ENCODE data around the gene AQP12B.

DNA sequence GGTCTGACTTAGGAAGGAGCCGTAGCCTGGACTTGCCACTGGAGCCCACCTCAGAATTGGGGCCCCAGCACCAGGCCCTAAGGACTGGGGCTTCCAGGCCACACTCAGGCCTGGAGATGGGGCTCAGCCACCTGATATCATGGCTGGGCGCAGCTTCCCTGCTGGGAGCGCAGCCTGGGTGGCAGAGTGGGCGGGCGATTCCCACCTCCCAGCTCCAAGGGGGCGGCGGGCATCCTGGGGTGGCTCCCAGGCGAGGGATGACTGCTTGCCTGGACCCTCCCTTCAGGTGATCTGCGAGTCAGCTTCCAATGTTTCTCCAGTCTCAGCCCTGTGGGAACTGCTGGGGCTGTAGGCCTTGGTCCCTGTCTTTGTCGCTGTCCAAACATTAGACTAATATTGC, 37.3 kb downstream of the AQP12B start:
- TF ChIP-seq POLR2A (IDR thresholded peaks at IDR 0.05; ENCODE audit: control extremely low read depth in 1 of 2, low read depth in 2 of 2, low read length in 2 of 2) (no peak), TAF1 (IDR thresholded peaks at IDR 0.05; ENCODE audit: low read depth, low read length) (no peak), HDAC6 (IDR thresholded peaks at IDR 0.05; ENCODE audit: low read depth, low read length) (no peak), YY1 (IDR thresholded peaks at IDR 0.05; ENCODE audit: low read depth, low read length) (no peak), CHD1 (IDR thresholded peaks at IDR 0.05; ENCODE audit: low read depth, low read length) (no peak), RAD21 (IDR thresholded peaks at IDR 0.05 in 1 of 2, conservative IDR thresholded peaks at IDR 0.05 in 1 of 2; ENCODE audit: low read depth in 2 of 2, low read length in 2 of 2) (no peak), TCF12 (IDR thresholded peaks at IDR 0.05; ENCODE audit: low read depth, low read length) (no peak), POLR2AphosphoS5 (IDR thresholded peaks at IDR 0.05; ENCODE audit: low read depth, low read length) (no peak), SP4 (IDR thresholded peaks at IDR 0.05; ENCODE audit: low read length) (no peak), GTF2F1 (IDR thresholded peaks at IDR 0.05; ENCODE audit: borderline replicate concordance, low read depth, low read length) (no peak), EZH2 (IDR thresholded peaks at IDR 0.05; ENCODE audit: low read depth, low read length, severe bottlenecking) (no peak), GABPA (IDR thresholded peaks at IDR 0.05; ENCODE audit: borderline replicate concordance, insufficient read depth, low read length) (no peak)
- TF ChIP-seq, protein P1, sequence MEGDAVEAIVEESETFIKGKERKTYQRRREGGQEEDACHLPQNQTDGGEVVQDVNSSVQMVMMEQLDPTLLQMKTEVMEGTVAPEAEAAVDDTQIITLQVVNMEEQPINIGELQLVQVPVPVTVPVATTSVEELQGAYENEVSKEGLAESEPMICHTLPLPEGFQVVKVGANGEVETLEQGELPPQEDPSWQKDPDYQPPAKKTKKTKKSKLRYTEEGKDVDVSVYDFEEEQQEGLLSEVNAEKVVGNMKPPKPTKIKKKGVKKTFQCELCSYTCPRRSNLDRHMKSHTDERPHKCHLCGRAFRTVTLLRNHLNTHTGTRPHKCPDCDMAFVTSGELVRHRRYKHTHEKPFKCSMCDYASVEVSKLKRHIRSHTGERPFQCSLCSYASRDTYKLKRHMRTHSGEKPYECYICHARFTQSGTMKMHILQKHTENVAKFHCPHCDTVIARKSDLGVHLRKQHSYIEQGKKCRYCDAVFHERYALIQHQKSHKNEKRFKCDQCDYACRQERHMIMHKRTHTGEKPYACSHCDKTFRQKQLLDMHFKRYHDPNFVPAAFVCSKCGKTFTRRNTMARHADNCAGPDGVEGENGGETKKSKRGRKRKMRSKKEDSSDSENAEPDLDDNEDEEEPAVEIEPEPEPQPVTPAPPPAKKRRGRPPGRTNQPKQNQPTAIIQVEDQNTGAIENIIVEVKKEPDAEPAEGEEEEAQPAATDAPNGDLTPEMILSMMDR (IDR thresholded peaks at IDR 0.05; ENCODE audit: control extremely low read depth in 1 of 3, insufficient read depth in 1 of 3, low read depth in 1 of 3, low read length in 3 of 3) = no peak
- TF ChIP-seq, protein P2, sequence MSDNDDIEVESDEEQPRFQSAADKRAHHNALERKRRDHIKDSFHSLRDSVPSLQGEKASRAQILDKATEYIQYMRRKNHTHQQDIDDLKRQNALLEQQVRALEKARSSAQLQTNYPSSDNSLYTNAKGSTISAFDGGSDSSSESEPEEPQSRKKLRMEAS (IDR thresholded peaks at IDR 0.05) = no peak
